Measurements from ENCODE around the gene CMSS1.

The CMSS1 gene

DNA sequence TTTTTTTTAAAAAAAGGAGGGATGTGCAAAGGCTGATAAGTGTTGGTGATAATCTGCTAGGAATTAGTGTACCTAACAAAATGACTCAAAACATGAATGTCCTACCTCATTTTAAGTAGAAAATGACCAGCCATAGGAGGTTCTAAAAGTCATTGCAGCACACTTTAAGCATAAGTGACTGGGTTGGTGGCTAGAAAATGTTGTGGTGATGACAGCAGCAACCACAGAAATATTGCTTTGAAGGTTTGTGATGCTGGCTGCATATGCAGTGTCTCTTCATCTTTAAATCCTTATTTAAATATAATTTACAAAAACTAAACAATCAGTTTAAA lies 55.2 kb downstream of the CMSS1 start:
- peak overlapping the region; percentile 88 for H3K4me3 ChIP-seq (ENCODE audit: low read depth, low read length)
- TF ChIP-seq, protein P1, sequence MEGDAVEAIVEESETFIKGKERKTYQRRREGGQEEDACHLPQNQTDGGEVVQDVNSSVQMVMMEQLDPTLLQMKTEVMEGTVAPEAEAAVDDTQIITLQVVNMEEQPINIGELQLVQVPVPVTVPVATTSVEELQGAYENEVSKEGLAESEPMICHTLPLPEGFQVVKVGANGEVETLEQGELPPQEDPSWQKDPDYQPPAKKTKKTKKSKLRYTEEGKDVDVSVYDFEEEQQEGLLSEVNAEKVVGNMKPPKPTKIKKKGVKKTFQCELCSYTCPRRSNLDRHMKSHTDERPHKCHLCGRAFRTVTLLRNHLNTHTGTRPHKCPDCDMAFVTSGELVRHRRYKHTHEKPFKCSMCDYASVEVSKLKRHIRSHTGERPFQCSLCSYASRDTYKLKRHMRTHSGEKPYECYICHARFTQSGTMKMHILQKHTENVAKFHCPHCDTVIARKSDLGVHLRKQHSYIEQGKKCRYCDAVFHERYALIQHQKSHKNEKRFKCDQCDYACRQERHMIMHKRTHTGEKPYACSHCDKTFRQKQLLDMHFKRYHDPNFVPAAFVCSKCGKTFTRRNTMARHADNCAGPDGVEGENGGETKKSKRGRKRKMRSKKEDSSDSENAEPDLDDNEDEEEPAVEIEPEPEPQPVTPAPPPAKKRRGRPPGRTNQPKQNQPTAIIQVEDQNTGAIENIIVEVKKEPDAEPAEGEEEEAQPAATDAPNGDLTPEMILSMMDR (IDR thresholded peaks at IDR 0.05; ENCODE audit: low read depth, low read length) = no peak

DNA sequence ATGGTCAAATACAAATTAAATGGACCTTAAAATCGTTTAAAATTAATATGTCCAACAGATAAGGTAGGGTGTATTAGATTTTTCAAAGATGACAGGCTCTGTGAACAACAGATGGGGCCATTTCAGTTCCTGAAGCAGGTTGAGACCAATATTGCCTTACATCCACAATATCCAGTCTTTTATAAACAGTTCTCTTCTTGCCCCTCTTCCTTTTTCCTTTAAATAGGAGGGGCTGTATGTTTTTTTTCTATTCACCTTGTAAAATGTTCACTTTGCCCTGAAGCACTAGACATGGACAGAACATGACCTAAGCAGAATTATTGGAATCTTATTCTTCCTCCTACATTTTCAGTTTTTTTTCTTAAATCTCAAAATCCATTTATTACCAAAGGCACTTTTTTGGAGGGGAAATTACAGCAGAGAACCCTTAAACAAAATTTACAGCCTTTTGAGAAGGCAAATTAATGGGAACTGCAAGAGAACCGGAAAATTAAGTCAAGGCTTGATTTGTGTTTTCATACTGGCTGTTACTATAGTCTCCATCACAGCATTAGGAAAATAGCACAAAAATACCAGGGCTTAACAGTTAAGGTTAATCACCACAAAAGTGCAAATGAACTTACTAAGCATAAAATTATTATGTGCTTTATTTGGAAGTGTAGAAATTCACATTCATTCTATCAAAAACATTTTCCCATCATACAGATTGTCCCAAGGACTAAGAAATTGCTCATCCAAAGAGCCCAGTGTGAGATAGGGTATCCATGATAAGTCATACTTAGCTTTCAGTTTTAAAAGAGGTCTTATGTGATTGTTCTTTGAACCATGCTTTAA lies 55.8 kb downstream of the CMSS1 start:
- peak overlapping the region; percentile 88 for H3K4me3 ChIP-seq (ENCODE audit: low read depth, low read length)
- TF ChIP-seq, protein P1 (IDR thresholded peaks at IDR 0.05; ENCODE audit: low read depth, low read length) = no peak

DNA sequence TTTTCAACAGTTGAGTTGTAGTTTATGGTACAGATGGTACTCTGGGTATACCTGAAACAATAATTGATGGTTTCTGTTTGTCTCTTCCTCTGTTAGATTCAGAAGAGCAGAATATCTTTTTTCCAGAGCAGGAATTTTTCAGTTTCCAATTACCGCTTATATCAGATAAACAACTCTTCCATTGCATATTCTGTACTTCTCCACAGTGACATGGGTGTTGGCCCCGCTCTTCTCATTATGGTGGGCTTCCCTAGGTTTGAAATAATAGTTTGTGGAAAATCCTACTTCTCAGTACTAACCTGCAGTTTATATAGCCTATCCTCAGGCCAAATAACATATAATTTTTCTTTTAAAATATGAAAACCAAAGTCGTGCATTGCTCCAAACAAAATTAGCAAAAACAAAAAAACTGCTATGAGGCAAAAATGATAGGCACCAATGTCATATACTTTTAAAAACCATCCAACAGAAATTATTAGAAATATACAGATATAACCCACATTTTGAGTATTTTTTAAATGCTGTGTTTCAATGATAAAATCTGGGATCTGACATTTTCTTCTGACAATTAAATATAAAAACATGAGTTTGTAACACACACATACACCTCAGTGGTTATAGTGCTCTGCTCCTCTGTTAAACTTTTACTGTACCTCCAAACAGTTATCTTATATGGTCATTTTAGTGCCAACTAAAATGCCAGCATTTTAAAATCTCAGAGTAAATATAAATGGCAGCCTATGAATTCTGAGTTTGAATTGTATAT lies 56.8 kb downstream of the CMSS1 start:
- H3K4me3 ChIP-seq (ENCODE audit: low read depth, low read length) = peak overlapping the region; percentile 88
- TF ChIP-seq, protein P1 (IDR thresholded peaks at IDR 0.05; ENCODE audit: low read depth, low read length) = no peak

DNA sequence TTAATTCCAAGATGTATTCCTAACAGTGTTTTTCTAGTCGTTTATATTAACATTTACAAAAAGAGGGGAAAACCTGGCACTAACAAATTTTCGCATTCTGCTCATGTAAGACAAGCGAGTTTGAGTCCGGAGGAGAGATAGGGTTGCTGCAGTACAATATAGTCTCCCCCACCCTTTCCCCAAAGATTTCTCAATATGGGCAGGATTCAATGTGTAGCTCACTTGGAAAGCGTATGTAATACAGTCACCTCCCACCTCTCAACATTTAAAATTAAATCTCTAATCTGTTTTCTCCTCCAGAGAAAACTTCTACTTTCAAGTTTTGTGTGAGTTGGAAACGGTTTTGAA lies 57.9 kb downstream of the CMSS1 start:
- H3K4me3 ChIP-seq (ENCODE audit: low read depth, low read length) = peak overlapping the region; percentile 88
- TF ChIP-seq, protein P1 (IDR thresholded peaks at IDR 0.05; ENCODE audit: low read depth, low read length) = no peak

DNA sequence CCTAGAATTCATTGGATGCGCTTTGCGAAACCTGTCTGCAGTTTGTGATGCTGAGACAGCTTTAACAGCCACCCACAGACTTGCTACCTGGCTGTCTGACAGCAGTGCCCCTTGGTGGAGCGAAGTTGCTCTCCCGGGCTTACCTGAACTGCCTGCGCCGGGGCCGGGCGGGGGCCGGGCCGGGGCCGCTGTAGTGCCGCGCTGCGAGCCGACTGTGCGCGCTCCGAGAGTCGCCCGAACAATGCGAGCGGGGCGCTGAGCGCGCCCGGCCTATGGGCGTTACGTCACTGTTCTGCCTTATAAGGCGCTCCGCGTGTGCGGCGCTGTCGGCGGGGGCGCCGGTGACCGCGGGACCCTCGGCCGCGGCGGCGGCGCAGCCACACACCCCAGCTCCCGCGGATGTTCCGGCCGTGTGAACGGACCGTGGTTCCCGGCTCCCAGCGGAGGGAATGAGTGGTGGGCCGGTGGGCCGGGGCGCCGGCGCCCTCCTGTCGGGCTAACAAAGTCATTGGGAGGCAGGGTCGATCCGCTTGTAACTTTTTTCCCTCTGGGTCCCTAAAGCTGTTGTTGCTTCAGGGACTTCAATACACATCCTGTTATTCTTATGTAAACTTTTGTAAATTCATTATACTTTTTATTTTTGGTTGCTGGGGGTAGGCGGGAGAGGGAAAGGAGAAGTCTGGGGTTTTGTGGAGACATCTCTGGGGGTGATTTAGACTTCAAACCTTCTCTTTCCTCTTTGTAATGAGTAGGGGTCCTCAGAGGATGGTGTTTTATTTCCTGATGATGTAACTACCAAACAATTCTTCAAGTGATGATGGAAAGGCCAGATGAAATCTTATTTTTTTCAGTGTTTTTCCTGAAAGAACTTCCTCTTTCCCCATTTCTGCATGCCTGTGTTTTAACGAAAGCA lies 58.5 kb downstream of the CMSS1 start:
- H3K4me3 ChIP-seq (ENCODE audit: low read depth, low read length) = peak overlapping the region; percentile 88
- TF ChIP-seq, protein P1 (IDR thresholded peaks at IDR 0.05; ENCODE audit: low read depth, low read length) = no peak

DNA sequence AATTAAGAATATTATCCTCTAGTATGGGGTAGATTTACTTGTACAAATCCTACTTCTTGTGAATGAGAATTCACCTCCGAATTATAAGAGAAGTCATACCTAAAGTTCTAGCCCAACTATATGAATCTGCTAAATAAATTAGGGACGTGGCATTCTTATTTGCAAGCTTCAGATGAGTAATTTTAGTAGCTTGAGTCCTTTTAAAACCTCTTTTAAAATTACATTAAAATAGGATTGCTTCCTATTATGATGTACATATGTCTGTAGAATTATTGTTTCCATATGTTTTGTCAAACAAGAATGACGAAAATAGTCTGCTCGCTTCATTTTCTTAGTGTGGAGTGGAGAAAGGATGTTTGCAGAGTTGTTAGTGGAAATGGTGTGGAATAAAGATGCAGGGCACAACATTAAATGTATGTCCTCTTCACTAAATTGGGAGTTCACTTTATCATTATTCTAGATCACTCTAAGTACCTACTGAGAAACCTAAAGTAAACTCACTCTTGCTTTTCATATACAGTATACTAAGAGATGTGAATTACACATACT lies 59.4 kb downstream of the CMSS1 start:
- peak overlapping the region; percentile 88 for H3K4me3 ChIP-seq (ENCODE audit: low read depth, low read length)
- TF ChIP-seq, protein P1 (IDR thresholded peaks at IDR 0.05; ENCODE audit: low read depth, low read length) = no peak

Measured in WI38 (cell line).